ENCODE data around the gene GRAMD2A.

DNA sequence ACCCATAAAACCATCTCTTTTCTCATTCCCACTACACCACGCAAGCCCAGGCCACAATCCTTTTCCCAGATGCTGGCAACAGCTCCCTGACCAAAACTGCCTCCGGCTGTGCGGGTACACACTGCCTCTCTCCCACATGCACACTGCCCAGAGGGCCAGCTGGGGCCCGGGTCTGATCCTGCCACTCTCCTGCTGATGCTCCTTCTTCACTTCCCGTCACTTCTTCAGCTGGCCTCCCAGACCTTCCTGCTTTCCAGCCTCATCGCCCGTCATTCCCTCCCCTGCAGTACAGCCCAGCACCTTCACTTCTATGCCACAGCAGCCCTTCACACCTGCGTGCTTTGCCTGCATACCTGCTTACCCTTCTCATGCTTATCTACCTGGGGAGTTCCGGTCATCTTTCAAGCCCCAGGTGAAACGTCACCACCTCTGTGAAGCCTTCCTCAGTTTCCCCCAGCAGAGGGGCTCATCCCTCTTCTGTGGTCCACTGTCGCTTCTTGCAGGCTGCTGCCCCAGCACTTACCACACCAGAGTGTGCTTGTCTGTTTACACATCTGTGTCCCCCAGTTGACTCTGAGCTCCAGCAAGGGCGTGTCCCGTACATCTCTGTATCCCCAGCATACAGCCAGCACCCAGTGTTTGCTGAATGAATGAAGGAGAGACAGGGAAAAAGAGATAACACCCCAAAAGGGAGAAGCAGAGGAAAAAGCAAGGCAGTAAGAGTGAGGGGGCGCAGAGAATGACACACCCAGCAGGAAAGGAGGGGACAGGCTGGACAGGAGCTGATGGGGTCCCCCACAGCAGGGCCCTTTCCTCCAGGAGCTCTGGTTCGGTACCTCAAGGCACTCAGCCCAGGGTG lies 22.2 kb downstream of the GRAMD2A start:
- TF ChIP-seq TAF1 (IDR thresholded peaks at IDR 0.05; ENCODE audit: borderline replicate concordance, insufficient read depth, low read length) (no peak), POLR2AphosphoS5 (IDR thresholded peaks at IDR 0.05; ENCODE audit: low read depth, low read length) (no peak)
